ENCODE data around the gene LRIG1. TPM values are rescaled to one million over a fixed set of nuclear protein-coding genes. Genes with fewer than 3 reads are reported as not detected.
A peak's percentile ranks its signal among the peaks of the same experiment; 100 is the strongest.

LRIG1 gene
- total RNA-seq, 1 donor from 2014 or later, result 169 TPM

GRCh38 chr3:66499881-66500575 lies 794 bp downstream of the LRIG1 start:
- Histone ChIP-seq H3F3A (ENCODE audit: low read depth) (peaks cover 55% of the 10 kb centered on the region), H3K4me1 (peaks cover 57% of the 10 kb centered on the region), H3K4me2 (peak overlapping the region; percentile 97), H3K9me3 (ENCODE audit: low read depth) (no peaks in the 10 kb centered on the region), H3K4me3 (peak overlapping the region; percentile 99), H4K20me1 (ENCODE audit: low read depth) (peaks cover 55% of the 10 kb centered on the region), H3K27ac (peak overlapping the region; percentile 91), H3K9ac (peak overlapping the region; percentile 85), H3K79me2 (ENCODE audit: low read depth) (peaks cover 69% of the 10 kb centered on the region), H2AFZ (replicated peaks) (no peak overlapping the region), H3K27me3 (no peaks in the 10 kb centered on the region), H3K36me3 (no peaks in the 10 kb centered on the region)
- TF ChIP-seq EZH2phosphoT487 (IDR thresholded peaks at IDR 0.05), result no peak
- no peak for TF ChIP-seq EZH2 (IDR thresholded peaks at IDR 0.05)
- no peak for TF ChIP-seq CTCF (IDR thresholded peaks at IDR 0.05)
- peaks cover 69% of the 10 kb centered on the region for H3K4me1 Mint-ChIP-seq
- DNase-seq (ENCODE audit: low spot score), result peak; percentile 47
- H3K27me3 Mint-ChIP-seq (ENCODE audit: insufficient read depth, low read depth), result peaks cover 13% of the 10 kb centered on the region
- peak overlapping the region; percentile 98 for H3K4me3 Mint-ChIP-seq
- H3K27ac Mint-ChIP-seq, result peak overlapping the region; percentile 95
- no peaks in the 10 kb centered on the region for H3K9me3 Mint-ChIP-seq
- no peaks in the 10 kb centered on the region for H3K36me3 Mint-ChIP-seq

GRCh38 chr3:66498687-66499621 lies 1.9 kb downstream of the LRIG1 start:
- H3K27me3 ChIP-seq, result no peaks in the 10 kb centered on the region
- peak overlapping the region; percentile 99 for H3K4me3 ChIP-seq
- Mint-ChIP-seq H3K27me3 (ENCODE audit: insufficient read depth, low read depth) (peaks cover 13% of the 10 kb centered on the region), H3K4me1 (peaks cover 74% of the 10 kb centered on the region), H3K9me3 (no peaks in the 10 kb centered on the region), H3K27ac (peak overlapping the region; percentile 83), H3K4me3 (peak overlapping the region; percentile 98), H3K36me3 (no peaks in the 10 kb centered on the region)
- H3K9me3 ChIP-seq (ENCODE audit: low read depth), result no peaks in the 10 kb centered on the region
- peaks cover 63% of the 10 kb centered on the region for H3K4me1 ChIP-seq
- peak overlapping the region; percentile 85 for H3K9ac ChIP-seq
- H4K20me1 ChIP-seq (ENCODE audit: low read depth), result peaks cover 66% of the 10 kb centered on the region
- H3F3A ChIP-seq (ENCODE audit: low read depth), result peaks cover 65% of the 10 kb centered on the region
- H2AFZ ChIP-seq (replicated peaks), result no peak overlapping the region
- no peak for DNase-seq (ENCODE audit: low spot score)
- H3K36me3 ChIP-seq, result no peaks in the 10 kb centered on the region
- TF ChIP-seq EZH2phosphoT487 (IDR thresholded peaks at IDR 0.05) (no peak), EZH2 (IDR thresholded peaks at IDR 0.05) (no peak), CTCF (IDR thresholded peaks at IDR 0.05) (no peak)
- H3K4me2 ChIP-seq, result peak overlapping the region; percentile 97
- peaks cover 80% of the 10 kb centered on the region for H3K79me2 ChIP-seq (ENCODE audit: low read depth)
- H3K27ac ChIP-seq, result peak overlapping the region; percentile 21

- peaks cover 88% of the 10 kb centered on the region for H3K79me2 ChIP-seq (ENCODE audit: low read depth)
- H3K4me3 Mint-ChIP-seq, result peak overlapping the region; percentile 98
Observed at GRCh38 chr3:66497985-66498671, 2.7 kb downstream of the LRIG1 start.

More at GRCh38 chr3:66497985-66498671, 2.7 kb downstream of the LRIG1 start:
- H3K36me3 Mint-ChIP-seq, result no peaks in the 10 kb centered on the region
- Histone ChIP-seq H4K20me1 (ENCODE audit: low read depth) (peaks cover 74% of the 10 kb centered on the region), H2AFZ (replicated peaks) (no peak overlapping the region), H3K36me3 (no peaks in the 10 kb centered on the region), H3K4me3 (peak overlapping the region; percentile 99), H3K9ac (peak overlapping the region; percentile 85), H3F3A (ENCODE audit: low read depth) (peaks cover 74% of the 10 kb centered on the region), H3K9me3 (ENCODE audit: low read depth) (no peaks in the 10 kb centered on the region), H3K27ac (peak overlapping the region; percentile 96), H3K4me1 (peaks cover 63% of the 10 kb centered on the region), H3K27me3 (no peaks in the 10 kb centered on the region), H3K4me2 (peak overlapping the region; percentile 97)
- peaks cover 13% of the 10 kb centered on the region for H3K27me3 Mint-ChIP-seq (ENCODE audit: insufficient read depth, low read depth)
- H3K27ac Mint-ChIP-seq, result peak overlapping the region; percentile 59
- TF ChIP-seq EZH2phosphoT487 (IDR thresholded peaks at IDR 0.05) (no peak), CTCF (IDR thresholded peaks at IDR 0.05) (no peak), EZH2 (IDR thresholded peaks at IDR 0.05) (no peak)
- H3K9me3 Mint-ChIP-seq, result no peaks in the 10 kb centered on the region
- no peak for DNase-seq (ENCODE audit: low spot score)
- H3K4me1 Mint-ChIP-seq, result peaks cover 76% of the 10 kb centered on the region

Data from neural progenitor cell (in vitro differentiated cells).